SH-SY5Y (cell line): ENCODE measurements around the gene CFAP45.

ENCODE experiments used
- GATA2 ChIP-seq: IDR thresholded peaks from 2 replicates; pipeline ENCODE4 v1.6.1; 2011; ENCODE audit warnings: mild to moderate bottlenecking, low read depth, low read length
- GATA3 ChIP-seq: IDR thresholded peaks from 2 replicates; pipeline ENCODE4 v1.6.1; 2011; ENCODE audit warnings: low read depth, mild to moderate bottlenecking, low read length, moderate library complexity

The CFAP45 gene

DNA sequence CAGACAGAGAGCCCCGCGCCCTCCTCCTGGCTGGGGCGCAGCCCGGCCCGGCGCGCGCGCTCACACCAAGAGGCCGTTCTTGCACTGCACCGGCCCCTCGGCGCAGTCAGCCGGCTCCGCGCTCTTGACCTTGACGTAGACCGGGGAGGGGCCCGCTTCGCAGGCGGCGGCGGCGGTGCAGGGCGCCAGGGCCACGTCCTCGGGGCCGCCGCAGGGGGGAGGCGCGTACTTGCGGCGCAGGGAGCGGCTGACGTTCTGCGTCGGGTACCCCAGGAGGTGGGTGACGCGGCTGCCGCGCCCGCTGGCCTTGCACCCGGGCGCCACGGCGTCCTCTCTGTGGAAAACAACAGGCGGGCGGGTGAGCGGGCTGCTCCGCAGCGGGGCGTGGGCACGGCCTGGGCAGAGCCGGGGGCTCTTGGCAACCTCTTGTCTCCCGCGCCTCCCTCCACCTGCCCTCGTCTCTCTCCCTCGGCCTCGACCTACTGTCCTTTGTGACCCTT is 45.2 kb downstream of the CFAP45 start:
- no peak for TF ChIP-seq GATA2

DNA sequence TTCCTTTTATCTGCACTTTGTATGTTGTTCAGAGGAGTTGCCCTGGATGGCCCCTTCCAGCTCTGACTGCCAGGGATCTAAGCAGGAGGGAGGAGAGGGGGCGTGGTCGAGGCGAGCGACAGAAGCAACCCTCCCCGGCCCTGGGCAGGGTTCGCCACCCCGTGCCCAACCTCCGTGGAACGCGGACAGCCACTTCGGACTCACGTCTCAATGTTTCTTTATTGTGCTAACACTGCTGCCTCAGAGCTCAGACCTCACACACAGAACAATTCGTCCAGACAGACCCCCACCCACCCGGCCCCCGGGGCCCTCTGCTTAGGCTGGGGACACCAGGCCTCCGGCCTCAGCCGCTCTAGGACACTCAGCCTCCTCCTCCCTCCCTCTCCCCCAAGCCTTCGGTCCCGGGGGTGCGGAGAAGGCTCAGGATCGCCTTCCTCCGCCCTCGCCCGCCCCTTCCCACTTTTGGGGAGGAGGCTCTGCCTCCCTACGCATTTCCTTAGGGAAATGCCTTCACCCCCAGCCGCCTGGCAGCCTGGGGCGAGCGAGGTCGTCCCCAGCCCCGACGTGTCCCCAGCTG is 45.8 kb downstream of the CFAP45 start:
- TF ChIP-seq GATA2 = no peak
- TF ChIP-seq GATA3 = no peak

DNA sequence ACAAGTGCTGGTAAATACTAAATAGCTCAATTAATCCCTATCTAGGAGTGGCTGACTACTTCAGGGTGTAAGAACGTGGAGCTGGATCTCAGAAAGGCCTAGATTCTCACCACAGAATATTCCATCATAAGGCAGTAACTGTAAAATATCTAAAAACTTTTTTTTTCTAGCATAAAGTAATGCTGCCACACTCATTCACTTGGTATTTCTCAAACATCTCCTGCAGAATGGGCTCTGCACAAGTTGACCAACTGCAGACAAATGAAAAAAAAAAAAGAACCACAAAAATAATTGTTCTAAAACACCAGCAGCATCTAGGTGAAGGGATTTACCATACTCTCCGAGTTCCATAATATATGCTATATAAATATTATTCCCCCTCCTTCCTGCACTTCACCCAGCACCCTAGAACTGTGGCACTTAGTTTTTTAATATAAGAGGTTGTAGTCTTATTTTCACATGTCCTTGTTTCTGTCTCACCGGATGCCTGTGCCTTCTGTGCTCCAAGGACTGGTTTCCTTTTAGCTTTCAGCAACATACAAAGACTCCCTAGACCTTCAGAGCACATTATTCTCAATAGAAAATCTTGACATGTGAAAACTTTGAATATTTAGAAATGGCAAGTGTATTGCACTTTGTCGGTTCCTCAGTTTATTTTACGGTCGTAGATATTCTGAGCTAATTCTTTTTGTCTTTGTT is 46.4 kb downstream of the CFAP45 start:
- TF ChIP-seq GATA2 = no peak
- no peak for TF ChIP-seq GATA3

- no peak for TF ChIP-seq GATA3
- TF ChIP-seq GATA2 = no peak
Observed at GRCh38 chr1:159851407-159851806, 48.6 kb downstream of the CFAP45 start.

- no peak for TF ChIP-seq GATA3
- TF ChIP-seq GATA2 = no peak
Observed at GRCh38 chr1:159849626-159850366, 50.2 kb downstream of the CFAP45 start.

- TF ChIP-seq GATA2 = no peak
- no peak for TF ChIP-seq GATA3
Observed at GRCh38 chr1:159848326-159848725, 51.6 kb downstream of the CFAP45 start.

- TF ChIP-seq GATA3 = no peak
- TF ChIP-seq GATA2 = no peak
Observed at GRCh38 chr1:159847231-159847630, 52.7 kb downstream of the CFAP45 start.

DNA sequence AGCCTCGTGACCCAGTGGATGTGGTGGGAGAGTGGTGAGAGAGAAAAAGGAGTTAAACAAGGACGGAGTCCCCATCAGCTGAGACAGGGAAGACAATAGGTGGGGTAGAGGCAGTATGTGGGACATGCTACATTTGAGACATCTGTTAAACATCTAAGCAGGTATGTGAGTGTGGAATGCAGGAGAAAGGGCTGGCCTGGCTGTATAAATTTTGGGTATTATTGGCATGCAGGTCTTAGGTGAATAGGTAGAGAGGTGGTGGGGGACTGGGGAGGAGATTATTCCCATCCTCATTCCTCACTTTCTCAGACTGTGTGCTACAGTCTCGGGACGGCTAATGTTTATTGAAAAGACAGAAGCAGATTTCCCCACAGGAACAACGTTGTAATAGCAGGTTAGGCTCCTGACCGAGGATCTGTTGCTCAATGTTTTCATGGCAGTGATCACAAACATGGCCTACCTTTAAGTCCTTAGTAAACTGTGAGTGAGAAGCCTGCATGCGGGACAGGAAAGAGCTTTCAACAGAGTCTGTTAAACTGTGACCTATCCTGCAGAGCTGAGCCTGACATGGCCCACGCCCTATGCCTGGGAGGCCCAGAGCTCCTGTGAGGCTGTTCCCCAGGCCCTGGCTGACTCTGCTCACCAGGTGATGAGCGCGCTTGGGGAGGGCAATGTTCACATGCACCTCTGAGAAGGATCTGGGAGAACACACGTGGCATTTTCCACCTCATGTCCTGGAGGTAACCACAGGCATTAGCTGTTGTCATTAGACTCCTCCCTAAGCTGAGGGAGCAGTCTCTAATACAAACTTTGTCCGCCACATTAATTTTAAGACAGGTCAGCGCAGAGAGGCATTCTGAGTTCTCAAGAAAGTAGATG is 54.0 kb downstream of the CFAP45 start:
- TF ChIP-seq GATA2 = no peak
- no peak for TF ChIP-seq GATA3

DNA sequence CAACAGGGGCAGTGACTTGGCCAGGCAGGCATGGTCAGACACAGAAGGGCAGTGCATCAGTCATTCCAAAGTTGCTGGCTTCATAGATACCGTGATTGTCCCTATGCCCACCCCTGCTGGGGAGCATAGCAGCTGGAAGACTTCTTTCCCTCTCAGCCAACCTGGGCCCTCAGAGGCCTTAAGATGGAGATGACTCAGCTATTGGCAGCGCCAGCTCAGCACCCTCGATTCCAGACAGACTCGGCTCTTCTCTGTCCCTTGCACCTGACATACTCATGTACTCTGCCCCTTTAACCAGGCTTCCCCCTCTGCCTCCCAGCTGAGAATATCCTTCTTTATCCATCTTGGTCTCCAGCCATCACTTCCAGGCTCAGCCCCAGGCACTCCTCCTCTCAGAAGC is 56.5 kb downstream of the CFAP45 start:
- no peak for TF ChIP-seq GATA2
- TF ChIP-seq GATA3 = no peak

GRCh38 chr1:159841749-159842148 is 58.2 kb downstream of the CFAP45 start:
- TF ChIP-seq GATA3 (no peak), GATA2 (no peak)

DNA sequence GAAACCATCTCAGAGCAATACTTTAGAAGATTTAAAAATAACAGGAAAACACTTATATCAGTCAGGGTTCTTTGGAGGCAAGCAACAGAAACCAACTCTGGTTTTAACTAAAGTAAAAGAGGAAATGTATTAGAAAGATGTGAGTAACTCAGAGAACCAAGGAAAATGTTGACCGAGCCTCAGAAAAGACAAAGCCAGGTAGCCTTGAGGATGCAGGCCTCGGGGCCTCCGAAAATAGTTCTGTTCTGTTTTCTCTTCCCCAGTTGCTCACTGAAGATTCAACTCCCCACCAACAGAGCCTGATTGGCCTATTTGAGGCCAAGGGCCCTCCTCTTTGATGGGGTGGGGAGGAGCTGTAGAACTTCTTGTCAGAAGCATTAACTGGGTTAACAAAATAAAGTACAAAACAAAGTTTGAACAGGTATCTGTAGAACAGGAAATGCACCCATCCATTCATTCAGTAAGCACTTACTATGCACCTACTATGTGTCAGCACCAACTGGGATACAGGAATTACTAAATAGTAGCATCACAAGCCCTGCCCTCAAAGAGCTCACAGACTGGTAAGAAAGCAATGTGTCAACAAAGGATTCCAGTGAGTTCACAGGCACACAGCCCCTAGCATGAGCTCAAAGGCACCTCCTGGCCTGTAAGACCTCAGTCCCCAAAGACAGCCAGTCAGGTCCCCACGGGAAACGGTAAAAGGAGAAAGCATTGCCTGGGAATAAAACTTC is 60.7 kb downstream of the CFAP45 start:
- TF ChIP-seq GATA2 = no peak
- TF ChIP-seq GATA3 = no peak

DNA sequence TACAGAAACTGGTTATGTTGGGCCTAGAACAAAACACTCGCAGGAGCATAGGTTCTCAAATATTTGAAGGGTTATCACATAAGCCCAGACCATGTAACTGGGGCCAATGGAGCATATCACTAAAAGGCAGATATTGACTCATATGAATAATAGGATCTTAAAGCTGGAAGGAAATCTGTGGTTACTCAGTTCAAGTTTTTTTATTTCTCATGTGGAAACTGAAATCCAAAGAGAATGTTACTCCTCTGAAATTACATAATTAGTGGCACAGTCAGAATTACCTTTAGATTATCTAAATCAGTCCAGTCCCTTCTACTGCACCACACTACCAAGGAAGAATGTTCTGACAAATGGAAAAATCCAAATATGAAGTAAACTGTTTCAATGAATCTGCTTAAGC is 61.2 kb downstream of the CFAP45 start:
- TF ChIP-seq GATA3 (no peak), GATA2 (no peak)

DNA sequence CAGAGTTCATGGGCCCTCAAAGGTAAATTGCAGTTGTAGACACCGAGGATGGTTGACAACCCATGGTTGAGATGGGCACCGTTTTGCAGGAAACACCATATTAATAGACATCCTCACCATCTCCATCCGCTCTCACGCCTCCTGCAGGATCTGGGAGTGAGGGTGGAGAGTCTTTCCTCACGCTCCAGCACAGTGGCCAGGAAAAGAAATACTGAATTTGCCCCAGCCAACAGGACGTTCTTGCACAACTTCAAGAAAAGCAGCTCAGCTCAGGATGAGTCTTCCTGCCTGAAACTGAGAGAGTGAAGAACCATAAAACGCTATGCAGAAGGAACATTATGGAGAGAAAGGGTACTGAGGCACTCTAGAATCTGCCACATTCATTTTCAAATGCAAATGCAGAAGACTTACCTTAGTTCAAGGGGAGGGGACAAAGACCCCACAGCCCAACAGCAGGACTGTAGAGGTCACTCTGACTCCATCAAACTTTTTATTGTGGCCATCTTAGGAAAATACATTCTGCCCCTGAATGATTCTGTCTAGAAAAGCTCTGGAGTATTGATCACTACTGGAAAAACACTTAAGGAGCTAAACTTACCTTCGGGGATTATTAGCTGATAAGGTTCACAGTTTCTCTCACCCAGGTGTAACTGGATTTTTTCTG is 64.0 kb downstream of the CFAP45 start:
- TF ChIP-seq GATA2 (no peak), GATA3 (no peak)
